Keratinocyte (primary cell): ENCODE results near the gene SYNDIG1.

ENCODE experiments used
- CTCF ChIP-seq, 3 experiments: IDR thresholded peaks in 1 of 3; conservative IDR thresholded peaks in 1 of 3; optimal IDR thresholded peaks in 1 of 3; 2 replicates in 2 of 3; 3 replicates in 1 of 3; pipeline versions ENCODE3 to v1.5.1; 2011; ENCODE audit warnings: low read length in 3 of 3, mild to moderate bottlenecking in 3 of 3, moderate library complexity in 2 of 3, control low read depth in 1 of 3, inconsistent platforms in 1 of 3; ENCODE audit not compliant: insufficient read depth in 2 of 3; ENCODE audit errors: extremely low read depth in 1 of 3
- EZH2 ChIP-seq: IDR thresholded peaks from one replicate; pipeline ENCODE4 v1.6.1; 2012; ENCODE audit warnings: inconsistent platforms, mild to moderate bottlenecking, low read length, moderate library complexity

- TF ChIP-seq CTCF (optimal IDR thresholded peaks at IDR 0.05 in 1 of 3, IDR thresholded peaks at IDR 0.05 in 1 of 3, conservative IDR thresholded peaks at IDR 0.05 in 1 of 3; ENCODE audit: extremely low read depth in 1 of 3, insufficient read depth in 2 of 3, low read length in 3 of 3) (no peak), EZH2 (no peak)
Observed at GRCh38 chr20:24597051-24597450, 127.6 kb downstream of the SYNDIG1 start.
